ENCODE measurements around the gene AKAP17A. TPM values are rescaled to one million over a fixed set of nuclear protein-coding genes. Genes with fewer than 3 reads are reported as not detected.
"Not testable (repeated sequence)": the region's sequence is repeated elsewhere in the genome, so short reads cannot be mapped to it uniquely, and the experiment has no call there.

Gene AKAP17A
- total RNA-seq, 1 donor from 2014 or later = 34.3 TPM

DNA sequence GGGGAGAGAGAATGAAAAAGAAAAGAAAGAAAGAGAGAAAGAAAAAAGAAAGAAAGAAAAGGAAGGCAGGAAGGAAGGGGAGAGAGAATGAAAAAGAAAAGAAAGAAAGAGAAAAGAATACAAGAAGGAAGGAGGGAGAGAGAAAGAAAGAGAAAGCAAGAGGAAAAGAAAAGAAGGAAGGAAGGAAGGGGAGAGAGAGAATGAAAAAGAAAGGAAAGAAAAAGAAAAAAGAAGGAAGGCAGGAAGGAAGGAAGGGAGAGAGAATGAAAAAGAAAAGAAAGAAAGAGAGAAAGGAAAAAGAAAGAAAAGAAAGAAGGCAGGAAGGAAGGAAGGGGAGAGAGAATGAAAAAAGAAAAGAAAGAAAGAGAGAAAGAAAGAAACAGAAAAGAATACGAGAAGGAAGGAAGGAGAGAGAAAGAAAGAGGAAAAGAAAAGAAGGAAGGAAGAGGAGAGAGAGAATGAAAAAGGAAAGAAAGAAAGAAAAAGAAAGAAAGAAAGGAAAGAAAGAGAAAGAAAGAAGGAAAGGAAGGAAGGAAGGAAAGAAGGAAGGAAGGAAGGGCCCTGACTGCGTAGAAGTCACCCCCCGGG is 39.4 kb upstream of the AKAP17A start:
- peaks cover 9% of the 10 kb centered on the region for H3K27me3 Mint-ChIP-seq (ENCODE audit: low read depth)

DNA sequence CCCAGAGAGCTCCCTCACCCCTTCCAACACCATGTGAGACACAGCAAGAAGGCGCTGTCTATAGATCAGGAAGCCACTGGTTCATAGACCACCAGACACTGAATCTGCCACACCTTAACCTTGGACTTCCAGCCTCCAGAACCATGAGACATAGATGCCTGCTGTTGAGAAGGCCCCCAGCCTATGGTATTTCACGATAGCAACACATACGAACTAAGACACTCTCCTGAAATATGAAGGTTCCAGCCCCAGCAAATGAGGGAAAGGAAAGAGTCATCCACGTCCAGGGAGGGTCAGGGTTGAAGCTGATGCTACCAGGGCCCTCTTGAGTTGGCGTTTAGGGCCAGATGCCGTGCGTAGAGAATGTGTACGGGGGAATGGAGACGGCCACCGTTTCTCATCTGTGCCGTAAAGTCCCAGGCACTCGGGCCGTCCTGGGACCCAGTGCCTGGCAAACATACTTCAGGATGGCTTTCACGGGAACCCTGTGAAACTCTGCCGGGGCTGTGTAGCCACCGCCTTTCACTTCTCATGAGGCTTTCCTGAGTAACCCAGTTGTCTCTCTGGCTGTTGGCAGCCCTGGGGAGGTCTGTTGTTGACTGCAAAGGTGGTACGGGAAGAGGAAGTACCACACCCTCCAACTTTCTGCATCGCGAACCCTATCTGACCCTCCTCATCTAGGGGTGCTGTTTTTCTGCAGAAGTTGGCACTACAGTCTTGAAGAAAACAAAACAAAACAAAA is 36.8 kb upstream of the AKAP17A start:
- TF ChIP-seq, protein P1, sequence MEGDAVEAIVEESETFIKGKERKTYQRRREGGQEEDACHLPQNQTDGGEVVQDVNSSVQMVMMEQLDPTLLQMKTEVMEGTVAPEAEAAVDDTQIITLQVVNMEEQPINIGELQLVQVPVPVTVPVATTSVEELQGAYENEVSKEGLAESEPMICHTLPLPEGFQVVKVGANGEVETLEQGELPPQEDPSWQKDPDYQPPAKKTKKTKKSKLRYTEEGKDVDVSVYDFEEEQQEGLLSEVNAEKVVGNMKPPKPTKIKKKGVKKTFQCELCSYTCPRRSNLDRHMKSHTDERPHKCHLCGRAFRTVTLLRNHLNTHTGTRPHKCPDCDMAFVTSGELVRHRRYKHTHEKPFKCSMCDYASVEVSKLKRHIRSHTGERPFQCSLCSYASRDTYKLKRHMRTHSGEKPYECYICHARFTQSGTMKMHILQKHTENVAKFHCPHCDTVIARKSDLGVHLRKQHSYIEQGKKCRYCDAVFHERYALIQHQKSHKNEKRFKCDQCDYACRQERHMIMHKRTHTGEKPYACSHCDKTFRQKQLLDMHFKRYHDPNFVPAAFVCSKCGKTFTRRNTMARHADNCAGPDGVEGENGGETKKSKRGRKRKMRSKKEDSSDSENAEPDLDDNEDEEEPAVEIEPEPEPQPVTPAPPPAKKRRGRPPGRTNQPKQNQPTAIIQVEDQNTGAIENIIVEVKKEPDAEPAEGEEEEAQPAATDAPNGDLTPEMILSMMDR (IDR thresholded peaks at IDR 0.05) = no peak
- Mint-ChIP-seq H3K36me3 (ENCODE audit: low read depth) (no peaks in the 10 kb centered on the region), H3K9me3 (ENCODE audit: low read depth) (peaks cover 3% of the 10 kb centered on the region), H3K27ac (ENCODE audit: unreplicated experiment) (no peak overlapping the region), H3K27me3 (ENCODE audit: low read depth) (peaks cover 19% of the 10 kb centered on the region), H3K4me1 (ENCODE audit: low read depth) (no peaks in the 10 kb centered on the region), H3K4me3 (ENCODE audit: unreplicated experiment) (no peak overlapping the region)
- DNase-seq (ENCODE audit: low spot score) = no peak

More for the DNA sequence above, 39.4 kb upstream of the AKAP17A start:
- peaks cover 3% of the 10 kb centered on the region for H3K9me3 Mint-ChIP-seq (ENCODE audit: low read depth)
- H3K36me3 Mint-ChIP-seq (ENCODE audit: low read depth) = no peaks in the 10 kb centered on the region
- no peaks in the 10 kb centered on the region for H3K4me1 Mint-ChIP-seq (ENCODE audit: low read depth)
- TF ChIP-seq, protein P1 (IDR thresholded peaks at IDR 0.05) = no peak
- no peak overlapping the region for H3K27ac Mint-ChIP-seq (ENCODE audit: unreplicated experiment)
- DNase-seq (ENCODE audit: low spot score) = no peak
- no peak overlapping the region for H3K4me3 Mint-ChIP-seq (ENCODE audit: unreplicated experiment)

GRCh38 chrX:1555370-1555769 is 36.0 kb upstream of the AKAP17A start:
- Mint-ChIP-seq H3K4me3 (ENCODE audit: unreplicated experiment) (no peak overlapping the region), H3K27ac (ENCODE audit: unreplicated experiment) (no peak overlapping the region), H3K27me3 (ENCODE audit: low read depth) (peaks cover 21% of the 10 kb centered on the region), H3K4me1 (ENCODE audit: low read depth) (no peaks in the 10 kb centered on the region), H3K36me3 (ENCODE audit: low read depth) (no peaks in the 10 kb centered on the region), H3K9me3 (ENCODE audit: low read depth) (peaks cover 3% of the 10 kb centered on the region)
- DNase-seq (ENCODE audit: low spot score) = no peak
- TF ChIP-seq, protein P1 (IDR thresholded peaks at IDR 0.05) = no peak

GRCh38 chrX:1557442-1557841 is 34.0 kb upstream of the AKAP17A start:
- not testable (repeated sequence) for H3K4me1 Mint-ChIP-seq (ENCODE audit: low read depth); H3K4me3 Mint-ChIP-seq (ENCODE audit: unreplicated experiment); H3K36me3 Mint-ChIP-seq (ENCODE audit: low read depth); H3K27ac Mint-ChIP-seq (ENCODE audit: unreplicated experiment); DNase-seq (ENCODE audit: low spot score); H3K9me3 Mint-ChIP-seq (ENCODE audit: low read depth)
- peaks cover 28% of the 10 kb centered on the region for H3K27me3 Mint-ChIP-seq (ENCODE audit: low read depth)

GRCh38 chrX:1558761-1559468 is 32.5 kb upstream of the AKAP17A start:
- Mint-ChIP-seq H3K27me3 (ENCODE audit: low read depth) (peaks cover 32% of the 10 kb centered on the region), H3K36me3 (ENCODE audit: low read depth) (no peaks in the 10 kb centered on the region), H3K4me1 (ENCODE audit: low read depth) (no peaks in the 10 kb centered on the region), H3K9me3 (ENCODE audit: low read depth) (no peaks in the 10 kb centered on the region), H3K4me3 (ENCODE audit: unreplicated experiment) (no peak overlapping the region), H3K27ac (ENCODE audit: unreplicated experiment) (no peak overlapping the region)
- TF ChIP-seq, protein P1 (IDR thresholded peaks at IDR 0.05) = no peak
- DNase-seq (ENCODE audit: low spot score) = no peak

Data from chondrocyte (in vitro differentiated cells).